ENCODE measurements around the gene SIRT7. TPM values are rescaled to one million over a fixed set of nuclear protein-coding genes. Genes with fewer than 3 reads are reported as not detected.

Gene SIRT7
- total RNA-seq, 1 donor from 2014 or later = 30.4 TPM

GRCh38 chr17:81905993-81906392 is 12.0 kb downstream of the SIRT7 start:
- no peak for DNase-seq (ENCODE audit: low spot score)

GRCh38 chr17:81905424-81905875 is 12.5 kb downstream of the SIRT7 start:
- DNase-seq (ENCODE audit: low spot score) = no peak

GRCh38 chr17:81904600-81905423 is 13.2 kb downstream of the SIRT7 start:
- no peak for DNase-seq (ENCODE audit: low spot score)

GRCh38 chr17:81903896-81904599 is 13.9 kb downstream of the SIRT7 start:
- DNase-seq (ENCODE audit: low spot score) = no peak

- DNase-seq (ENCODE audit: low spot score) = no peak
Observed at GRCh38 chr17:81903415-81903831, 14.6 kb downstream of the SIRT7 start.

GRCh38 chr17:81902653-81903414 is 15.1 kb downstream of the SIRT7 start:
- DNase-seq (ENCODE audit: low spot score) = no peak

GRCh38 chr17:81902023-81902652 is 15.8 kb downstream of the SIRT7 start, which contains the start of gene NPB:
Gene NPB, plus strand, starts transcription at chr17:81902238. Its CDS starts 40 bp downstream, at chr17:81902278.
- no peak for DNase-seq (ENCODE audit: low spot score)

GRCh38 chr17:81901167-81902022 is 16.6 kb downstream of the SIRT7 start:
- no peak for DNase-seq (ENCODE audit: low spot score)

- DNase-seq (ENCODE audit: low spot score) = no peak
Observed at GRCh38 chr17:81900181-81900820, 17.7 kb downstream of the SIRT7 start.

GRCh38 chr17:81899514-81900166 is 18.3 kb downstream of the SIRT7 start:
- no peak for DNase-seq (ENCODE audit: low spot score)

- DNase-seq (ENCODE audit: low spot score) = no peak
Observed at GRCh38 chr17:81898885-81899284, 19.1 kb downstream of the SIRT7 start.

GRCh38 chr17:81898029-81898866 is 19.7 kb downstream of the SIRT7 start:
- no peak for DNase-seq (ENCODE audit: low spot score)

GRCh38 chr17:81895400-81895799 is 22.6 kb downstream of the SIRT7 start:
- no peak for DNase-seq (ENCODE audit: low spot score)

- DNase-seq (ENCODE audit: low spot score) = no peak
Observed at GRCh38 chr17:81891303-81891552, 26.7 kb downstream of the SIRT7 start.

GRCh38 chr17:81890447-81891302 is 27.3 kb downstream of the SIRT7 start:
- DNase-seq (ENCODE audit: low spot score) = no peak

- no peak for DNase-seq (ENCODE audit: low spot score)
Observed at GRCh38 chr17:81889602-81890001, 28.4 kb downstream of the SIRT7 start.

GRCh38 chr17:81888988-81889595 is 28.9 kb downstream of the SIRT7 start:
- DNase-seq (ENCODE audit: low spot score) = no peak
